ENCODE data around the gene PCDH20.
"Not testable (repeated sequence)": the region's sequence is repeated elsewhere in the genome, so short reads cannot be mapped to it uniquely, and the experiment has no call there.

The PCDH20 gene, protein sequence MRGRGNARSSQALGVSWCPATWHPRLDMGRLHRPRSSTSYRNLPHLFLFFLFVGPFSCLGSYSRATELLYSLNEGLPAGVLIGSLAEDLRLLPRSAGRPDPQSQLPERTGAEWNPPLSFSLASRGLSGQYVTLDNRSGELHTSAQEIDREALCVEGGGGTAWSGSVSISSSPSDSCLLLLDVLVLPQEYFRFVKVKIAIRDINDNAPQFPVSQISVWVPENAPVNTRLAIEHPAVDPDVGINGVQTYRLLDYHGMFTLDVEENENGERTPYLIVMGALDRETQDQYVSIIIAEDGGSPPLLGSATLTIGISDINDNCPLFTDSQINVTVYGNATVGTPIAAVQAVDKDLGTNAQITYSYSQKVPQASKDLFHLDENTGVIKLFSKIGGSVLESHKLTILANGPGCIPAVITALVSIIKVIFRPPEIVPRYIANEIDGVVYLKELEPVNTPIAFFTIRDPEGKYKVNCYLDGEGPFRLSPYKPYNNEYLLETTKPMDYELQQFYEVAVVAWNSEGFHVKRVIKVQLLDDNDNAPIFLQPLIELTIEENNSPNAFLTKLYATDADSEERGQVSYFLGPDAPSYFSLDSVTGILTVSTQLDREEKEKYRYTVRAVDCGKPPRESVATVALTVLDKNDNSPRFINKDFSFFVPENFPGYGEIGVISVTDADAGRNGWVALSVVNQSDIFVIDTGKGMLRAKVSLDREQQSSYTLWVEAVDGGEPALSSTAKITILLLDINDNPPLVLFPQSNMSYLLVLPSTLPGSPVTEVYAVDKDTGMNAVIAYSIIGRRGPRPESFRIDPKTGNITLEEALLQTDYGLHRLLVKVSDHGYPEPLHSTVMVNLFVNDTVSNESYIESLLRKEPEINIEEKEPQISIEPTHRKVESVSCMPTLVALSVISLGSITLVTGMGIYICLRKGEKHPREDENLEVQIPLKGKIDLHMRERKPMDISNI

DNA sequence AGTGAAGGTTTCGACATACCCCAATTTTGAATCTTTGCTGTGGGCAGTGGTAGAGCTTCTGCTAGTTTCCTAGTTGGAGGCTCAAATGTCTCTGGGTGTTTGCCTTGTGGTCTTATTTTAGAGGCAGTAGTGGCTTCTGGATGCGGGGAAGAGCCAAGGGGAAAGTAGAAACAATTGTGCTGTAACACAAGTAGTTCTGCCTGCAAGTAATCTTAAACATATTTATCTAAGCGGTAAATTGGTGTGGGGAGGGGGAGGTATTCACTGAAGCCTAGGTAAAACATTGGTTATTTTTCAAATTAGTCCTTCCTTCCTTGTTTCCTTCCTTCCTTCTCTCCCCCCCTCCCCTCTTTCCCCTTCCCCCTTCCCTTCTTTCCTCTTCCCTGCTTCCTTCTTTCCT lies at the start of gene PCDH20:
Gene PCDH20 (minus strand): TSS at position 101 of the 400 bp plus-strand sequence. CDS start 691 bp downstream, outside the sequence.
- no peak for DNase-seq

DNA sequence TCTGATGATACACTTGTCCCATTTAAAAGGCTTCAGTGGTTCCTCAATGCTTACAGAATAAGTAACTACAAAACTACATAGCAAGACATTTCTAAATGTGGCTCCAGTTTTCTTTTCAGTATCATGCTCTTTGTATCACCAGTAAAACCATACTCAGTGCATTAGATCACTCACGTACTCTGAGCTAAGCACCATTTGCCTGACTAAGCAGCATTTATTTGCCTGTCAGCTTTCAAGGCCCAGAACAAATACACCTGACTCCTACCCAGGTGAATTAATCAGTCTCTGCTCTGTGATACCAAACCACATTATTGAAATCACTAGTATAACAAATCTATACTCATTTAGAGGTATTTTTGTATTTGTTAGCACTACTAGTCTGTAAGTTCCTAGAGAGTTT lies 47.4 kb upstream of the PCDH20 start:
- no peak for DNase-seq

DNA sequence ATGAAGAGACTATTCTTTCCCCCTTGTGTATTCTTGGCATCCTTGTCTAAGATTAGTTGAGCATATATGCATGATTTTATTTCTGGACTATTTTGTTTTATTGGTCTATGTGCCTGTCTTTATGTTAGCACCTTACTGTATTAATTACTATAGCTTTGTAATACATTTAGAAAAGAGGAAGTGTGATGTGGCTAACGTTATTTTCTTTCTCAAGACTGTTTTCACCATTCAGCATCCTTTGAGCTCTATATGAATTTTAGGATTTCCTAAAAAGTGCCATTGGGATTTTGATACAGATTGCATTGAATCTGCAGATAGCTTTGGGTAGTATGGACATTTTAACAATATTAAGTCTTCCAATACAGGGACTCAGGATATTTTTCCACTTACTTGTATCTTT lies 37.5 kb upstream of the PCDH20 start:
- no peak for DNase-seq

DNA sequence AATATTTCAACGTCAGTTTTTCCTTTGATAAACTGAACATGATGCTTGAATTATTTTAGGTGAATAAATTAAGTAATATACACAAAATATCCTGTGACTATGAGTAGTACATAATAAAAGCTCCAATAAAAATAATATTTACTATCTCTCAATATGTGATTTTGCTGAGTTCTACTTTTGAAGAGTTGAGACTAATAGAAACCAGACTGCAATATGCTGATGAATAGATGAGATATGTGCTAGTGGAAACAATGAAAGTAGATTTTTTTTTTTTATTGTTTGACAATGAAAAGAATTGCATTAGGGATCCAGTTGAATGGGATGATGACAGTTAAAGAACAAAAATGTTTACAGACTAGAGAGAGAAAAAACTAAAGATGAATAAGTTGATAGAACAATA lies 16.4 kb upstream of the PCDH20 start:
- DNase-seq = no peak

DNA sequence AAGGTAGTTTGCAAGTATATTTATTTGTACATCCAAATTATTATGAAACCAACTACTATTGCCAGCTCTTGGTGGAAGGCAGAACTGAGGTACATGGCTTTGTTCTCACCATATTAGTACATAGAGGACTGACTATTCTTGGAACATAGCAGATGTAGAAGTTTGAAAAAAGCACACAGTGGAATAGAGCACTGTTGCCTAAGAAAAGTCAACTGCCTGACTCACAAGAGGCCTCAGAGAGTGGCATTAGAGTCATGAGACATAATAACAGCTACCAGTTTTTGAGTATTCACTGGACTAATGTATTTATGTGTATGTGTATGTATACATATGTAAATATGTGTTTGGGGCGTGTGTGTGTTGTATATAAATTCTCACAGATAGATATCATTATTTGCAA lies 8.3 kb upstream of the PCDH20 start:
- DNase-seq = no peak

DNA sequence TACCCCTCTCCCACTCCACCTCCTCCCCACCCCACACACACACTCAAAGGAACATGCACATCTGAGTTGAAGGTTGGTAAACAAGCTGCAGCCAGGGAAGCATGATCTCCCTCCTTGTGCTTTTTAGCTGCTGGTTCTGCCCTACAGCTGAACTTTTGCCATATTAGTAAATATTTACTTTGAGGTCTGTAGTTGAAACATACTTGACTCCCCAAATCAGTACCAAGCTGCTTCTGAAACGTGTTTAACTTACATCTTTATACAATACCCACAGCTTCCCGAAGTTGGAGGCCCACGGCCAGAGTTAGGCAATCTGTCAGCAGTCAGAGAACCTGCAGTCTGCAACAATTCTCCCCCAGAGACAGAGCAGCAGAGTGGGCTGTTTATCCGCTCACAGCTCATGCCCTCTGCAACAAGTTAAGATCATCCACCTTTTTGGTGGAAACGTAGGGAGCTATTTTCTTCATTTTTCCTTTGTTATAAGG lies 1.5 kb upstream of the PCDH20 start:
- no peak for DNase-seq

DNA sequence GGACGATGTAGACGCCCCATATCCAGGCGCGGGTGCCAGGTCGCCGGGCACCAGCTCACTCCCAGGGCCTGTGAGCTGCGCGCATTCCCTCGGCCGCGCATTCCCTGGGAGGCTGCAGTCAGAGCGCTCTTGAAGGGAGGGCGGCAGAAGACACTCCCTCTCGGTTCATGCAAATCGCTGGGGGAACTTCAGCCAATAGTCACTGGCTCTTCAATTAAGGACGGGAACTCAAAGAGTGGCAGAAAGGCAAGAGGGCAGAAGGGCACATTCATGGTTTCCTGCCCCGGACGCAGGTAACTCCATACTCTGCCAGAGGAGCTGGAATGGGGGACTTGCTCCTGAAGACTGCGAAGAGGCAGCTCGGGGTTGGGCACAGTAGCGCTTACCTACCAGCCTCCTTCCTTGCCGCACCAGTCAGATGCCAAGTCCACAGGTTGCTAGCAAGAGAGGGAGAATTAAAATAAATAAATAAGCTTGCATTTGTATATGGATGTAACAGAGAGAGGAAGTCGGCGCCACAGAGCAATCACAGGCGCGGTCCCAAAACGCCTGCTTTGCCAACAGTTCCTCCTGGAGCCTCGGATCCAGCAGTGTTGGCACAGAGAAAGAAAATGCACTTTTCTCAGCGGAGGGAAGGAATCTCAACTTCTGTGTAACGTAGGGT lies 459 bp downstream of the PCDH20 start:
- peak; percentile 29 for DNase-seq

DNA sequence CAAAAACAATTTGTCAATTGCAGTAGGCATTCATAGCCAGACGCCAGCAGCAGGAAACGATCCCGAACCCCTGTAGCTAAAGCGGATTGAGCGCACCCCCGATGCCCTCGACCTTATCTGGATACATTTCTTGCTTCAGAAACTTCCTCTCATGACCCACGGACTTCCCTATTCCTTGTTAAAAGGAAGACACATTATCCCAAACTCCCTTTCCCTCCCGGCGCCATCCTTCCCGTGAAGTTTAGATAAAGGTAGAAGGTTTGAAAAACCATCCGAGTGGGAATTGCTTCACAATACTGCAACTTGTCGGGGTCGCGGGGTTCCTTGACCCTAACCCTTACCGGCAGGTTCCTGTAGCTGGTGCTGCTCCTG lies 977 bp downstream of the PCDH20 start:
- no peak for DNase-seq

DNA sequence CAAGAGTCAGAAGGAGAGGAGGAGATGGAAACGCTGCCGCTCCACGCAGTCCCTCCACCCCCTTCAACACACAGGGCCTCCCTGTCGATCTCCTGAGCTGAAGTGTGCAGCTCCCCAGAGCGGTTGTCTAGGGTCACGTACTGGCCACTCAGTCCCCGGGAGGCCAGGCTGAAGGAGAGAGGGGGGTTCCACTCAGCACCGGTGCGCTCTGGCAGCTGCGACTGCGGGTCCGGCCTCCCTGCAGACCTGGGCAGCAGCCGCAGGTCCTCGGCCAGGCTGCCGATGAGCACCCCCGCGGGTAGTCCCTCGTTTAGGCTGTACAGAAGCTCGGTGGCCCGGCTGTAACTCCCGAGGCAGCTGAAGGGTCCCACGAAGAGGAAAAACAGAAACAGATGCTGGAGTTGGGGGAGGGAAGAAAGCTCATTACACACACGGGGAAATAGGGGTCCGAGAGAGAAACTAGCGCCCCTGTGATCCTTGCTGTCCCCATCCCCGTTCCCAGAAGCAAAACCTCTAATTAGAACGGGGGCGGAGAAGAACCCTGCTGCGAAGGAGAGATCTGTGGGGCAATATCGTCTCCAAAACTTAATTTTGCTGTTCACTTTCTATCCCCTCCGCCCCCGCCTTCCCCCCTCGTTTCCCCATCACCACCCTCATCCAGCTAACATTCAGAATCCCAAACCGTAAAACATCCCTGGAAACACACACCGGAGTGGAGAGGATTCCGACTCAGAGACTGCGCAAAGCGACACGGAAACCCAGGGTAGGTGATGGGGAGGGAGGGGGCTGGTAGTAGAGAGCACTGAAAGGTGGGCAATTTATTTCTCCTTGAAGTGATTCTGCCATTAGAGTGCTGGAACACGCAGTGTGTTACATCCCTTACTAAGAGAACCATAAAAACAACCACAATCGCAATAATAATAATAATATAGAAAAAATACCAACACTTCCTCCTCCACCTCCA lies 1.8 kb downstream of the PCDH20 start:
- no peak for DNase-seq

DNA sequence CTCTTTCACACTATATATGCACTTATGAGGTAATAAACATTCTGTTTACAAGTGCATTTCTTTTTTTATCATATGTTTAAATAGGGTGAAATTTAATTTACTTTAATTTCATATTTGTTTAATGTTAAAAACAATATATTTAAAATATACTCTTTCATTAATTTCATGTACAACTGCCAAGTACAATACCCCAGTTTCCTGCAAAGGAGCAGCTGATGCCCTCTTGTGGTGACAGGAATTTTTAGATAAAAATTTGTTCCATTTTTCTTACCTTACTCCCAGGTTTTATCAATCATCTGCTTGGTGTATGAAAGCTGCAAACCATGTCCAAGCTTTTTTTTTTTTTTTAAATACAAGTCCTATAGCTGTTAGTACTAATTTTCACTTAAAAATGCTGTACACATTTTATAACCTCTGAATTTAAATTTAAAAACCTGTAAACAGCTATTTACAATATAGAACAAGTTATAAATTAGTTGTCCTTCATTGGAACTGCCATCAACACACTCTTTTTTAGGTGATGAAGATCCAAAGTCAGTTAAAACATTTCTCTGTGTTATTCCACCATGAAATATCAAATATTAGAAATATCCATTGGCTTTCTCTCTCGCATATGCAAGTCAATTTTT lies 4.9 kb downstream of the PCDH20 start:
- DNase-seq = no peak

DNA sequence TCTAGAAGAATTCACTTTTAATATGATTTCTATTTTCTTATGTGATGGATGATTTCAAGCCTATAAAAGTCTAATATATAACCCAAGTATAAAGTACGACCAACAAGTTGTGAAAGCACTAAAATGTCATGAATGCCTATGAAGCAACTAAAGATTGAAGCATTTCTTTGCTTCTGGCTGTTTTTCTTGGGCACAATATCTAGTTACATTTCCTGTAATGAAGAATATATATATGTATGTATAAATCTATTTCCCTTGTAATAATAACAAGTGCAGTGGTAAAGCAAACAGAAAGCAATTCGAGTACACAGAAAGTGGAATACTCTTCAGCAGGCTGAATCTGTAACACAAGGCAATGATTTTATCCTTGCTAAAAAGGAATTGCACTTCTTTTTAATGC lies 5.4 kb downstream of the PCDH20 start:
- DNase-seq = no peak

DNA sequence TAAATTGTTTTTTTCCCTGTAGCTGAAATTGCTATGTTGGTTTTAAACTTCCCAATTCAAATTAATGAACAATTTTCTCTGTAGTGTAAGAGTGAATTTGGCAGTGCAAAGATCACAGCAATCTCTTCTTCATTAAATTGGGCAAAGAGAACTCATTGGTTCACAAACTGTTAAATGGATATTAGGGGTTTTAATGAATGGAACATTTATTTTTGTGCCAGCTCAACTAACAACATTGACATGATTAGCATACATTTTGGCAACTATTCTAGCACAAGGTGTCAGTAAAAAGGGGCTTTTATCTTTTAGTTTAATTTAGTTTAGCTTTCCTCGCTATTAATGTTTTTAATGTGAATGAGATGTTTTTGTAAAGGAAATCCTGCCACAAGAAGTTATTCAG lies 7.1 kb downstream of the PCDH20 start:
- no peak for DNase-seq

DNA sequence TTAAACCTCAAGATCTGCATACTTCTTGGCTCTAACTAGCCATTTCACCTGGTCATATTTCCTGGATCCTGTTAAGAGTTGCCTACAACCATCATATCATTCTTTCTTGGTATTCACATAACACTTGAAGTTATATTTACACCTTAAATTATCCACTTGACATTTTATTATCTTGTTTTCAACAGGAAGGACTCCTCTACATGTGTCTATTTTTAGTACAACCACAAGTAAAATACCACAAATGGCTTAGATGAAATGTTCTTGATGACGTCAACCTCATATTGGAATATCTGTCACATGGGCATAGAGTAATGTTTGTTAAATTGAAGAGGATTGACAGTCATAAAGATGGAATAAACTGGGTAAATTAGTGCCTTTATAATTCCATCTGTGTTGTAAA lies 9.4 kb downstream of the PCDH20 start:
- DNase-seq = no peak

DNA sequence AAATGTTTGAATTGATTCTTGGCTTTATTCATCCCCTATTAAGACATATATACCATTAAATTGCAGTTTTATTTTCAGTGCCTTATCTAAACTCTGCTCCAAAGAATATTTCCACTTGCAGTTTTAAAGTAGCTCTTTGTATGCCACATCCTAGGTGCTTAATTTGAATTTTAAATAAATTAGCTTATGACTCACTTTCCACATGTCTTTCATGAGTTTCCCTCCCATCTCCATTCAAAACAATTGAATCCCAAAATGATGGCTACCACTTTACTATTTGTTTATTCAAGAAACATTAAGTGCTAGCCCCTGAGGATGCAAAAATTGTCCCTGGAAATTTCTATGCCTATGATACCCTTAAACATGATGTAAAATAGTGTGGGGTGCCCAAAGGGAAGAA lies 19.5 kb downstream of the PCDH20 start:
- no peak for DNase-seq

DNA sequence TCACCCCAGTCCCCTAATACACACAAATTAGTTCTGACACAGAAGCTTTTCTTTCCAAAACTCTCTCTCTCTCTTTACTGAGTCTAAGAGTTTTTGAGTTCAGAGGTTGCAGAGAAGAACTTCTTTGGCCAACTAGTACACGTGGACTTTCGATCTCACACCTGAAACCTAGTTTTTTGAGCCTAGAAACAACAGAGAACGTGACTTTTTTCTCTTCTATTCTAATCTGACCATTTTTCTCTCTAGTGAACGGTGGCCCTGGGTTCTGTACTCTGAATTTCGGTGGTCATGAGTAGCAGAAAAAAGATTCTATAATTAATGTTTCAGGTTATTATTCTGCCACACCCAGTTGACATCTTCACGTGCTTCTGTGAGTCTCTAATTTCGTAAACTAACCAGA lies 24.2 kb downstream of the PCDH20 start:
- DNase-seq = no peak

DNA sequence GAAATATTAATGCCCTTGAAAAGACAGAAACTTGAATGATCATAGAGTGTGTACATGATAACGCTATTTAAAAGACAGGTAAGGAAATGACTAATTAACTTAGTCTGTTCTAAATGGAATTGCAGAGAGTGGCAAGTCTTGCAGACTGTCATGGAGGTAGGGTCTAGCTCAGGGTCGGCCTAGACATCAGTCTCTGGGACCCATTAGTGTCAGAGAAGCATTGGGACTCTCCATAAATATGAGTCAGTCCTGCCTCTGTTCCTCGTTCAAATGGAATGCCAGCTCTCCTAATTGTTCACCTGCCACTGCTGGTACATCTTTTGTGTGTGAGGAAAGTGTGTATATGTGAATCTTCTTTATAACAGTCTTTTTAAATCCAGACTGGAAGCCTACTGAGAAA lies 28.0 kb downstream of the PCDH20 start:
- DNase-seq = no peak

DNA sequence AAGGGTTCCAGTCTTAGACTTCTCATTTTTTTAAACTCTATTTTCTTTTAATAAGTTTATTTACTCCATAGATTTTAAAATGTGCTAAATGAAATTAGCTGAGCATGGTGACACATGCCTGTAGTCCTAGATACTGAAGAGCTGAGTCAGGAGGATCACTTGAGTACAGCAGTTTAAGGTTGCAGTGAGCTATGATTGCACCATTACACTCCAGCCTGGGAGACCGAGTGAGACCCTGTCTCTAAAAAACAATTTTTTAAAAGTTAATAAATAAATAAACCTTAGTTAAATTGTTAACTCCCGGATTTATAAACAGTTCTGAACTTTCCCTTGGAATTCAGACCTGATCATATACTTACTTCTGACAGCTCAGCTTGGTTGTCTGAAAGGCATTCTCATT lies 32.5 kb downstream of the PCDH20 start:
- no peak for DNase-seq

DNA sequence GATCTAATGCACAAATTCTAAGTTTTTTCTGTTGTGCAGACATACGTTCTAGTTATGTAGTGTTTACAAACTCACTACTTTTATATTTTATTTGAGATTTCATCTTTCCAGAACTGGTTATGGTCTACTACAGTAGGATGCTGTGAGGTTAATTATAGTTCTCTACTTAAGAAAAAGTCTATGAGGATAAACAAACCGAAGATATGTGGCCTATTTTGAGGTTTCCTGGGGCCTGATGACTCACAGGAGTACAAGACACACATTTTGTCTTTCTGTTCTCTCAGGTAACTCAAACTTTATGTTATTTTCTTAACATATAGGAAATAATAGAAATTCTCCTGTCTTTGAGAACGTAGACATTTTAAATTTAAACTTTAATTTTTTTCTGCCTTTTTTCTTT lies 45.1 kb downstream of the PCDH20 start:
- no peak for DNase-seq

DNA sequence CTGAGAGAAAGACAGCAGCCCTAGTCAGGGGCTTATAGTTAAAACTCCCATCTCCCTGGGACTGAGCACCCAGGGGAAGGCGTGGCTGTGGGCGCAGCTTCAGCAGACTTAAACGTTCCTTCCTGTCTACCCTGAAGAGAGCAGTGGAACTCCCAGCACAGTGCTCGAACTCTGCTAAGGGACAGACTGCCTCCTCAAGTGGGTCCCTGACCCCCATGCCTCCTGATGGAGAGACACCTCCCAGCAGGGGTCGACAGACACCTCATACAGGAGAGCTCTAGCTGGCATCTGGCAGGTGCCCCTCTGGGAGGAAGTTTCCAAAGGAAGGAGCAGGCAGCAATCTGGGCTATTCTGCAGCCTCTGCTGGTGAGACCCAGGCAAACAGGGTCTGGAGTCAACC lies 51.0 kb downstream of the PCDH20 start:
- not testable (repeated sequence) for DNase-seq

DNA sequence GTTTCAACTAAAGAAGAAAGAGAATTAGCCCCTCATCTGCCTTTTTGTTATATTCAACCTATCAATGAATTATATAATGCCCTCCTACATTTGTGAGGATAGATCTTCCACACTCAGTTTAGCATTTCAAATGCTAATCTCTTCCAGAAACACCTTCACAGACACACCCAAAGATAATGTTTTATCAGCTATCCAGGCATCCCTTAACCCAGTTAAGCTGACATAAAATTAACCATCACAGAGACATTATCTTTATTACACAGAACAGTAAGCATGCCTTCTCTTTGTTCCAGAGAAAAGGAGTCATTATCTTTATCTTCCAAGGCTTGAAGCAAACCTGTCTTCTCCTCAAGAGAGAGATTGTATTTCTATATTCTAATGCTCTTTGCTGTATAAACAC lies 53.1 kb downstream of the PCDH20 start:
- no peak for DNase-seq
